Measurements from ENCODE around the gene TRIM65. TPM values are rescaled to one million over a fixed set of nuclear protein-coding genes. Genes with fewer than 3 reads are reported as not detected.

The TRIM65 gene
- total and polyA plus RNA-seq, 2 of the 13 experiments (the other 11 are each of a cell fraction or from before 2014, with no cell fraction given): 10.3 to 22.4 TPM

DNA sequence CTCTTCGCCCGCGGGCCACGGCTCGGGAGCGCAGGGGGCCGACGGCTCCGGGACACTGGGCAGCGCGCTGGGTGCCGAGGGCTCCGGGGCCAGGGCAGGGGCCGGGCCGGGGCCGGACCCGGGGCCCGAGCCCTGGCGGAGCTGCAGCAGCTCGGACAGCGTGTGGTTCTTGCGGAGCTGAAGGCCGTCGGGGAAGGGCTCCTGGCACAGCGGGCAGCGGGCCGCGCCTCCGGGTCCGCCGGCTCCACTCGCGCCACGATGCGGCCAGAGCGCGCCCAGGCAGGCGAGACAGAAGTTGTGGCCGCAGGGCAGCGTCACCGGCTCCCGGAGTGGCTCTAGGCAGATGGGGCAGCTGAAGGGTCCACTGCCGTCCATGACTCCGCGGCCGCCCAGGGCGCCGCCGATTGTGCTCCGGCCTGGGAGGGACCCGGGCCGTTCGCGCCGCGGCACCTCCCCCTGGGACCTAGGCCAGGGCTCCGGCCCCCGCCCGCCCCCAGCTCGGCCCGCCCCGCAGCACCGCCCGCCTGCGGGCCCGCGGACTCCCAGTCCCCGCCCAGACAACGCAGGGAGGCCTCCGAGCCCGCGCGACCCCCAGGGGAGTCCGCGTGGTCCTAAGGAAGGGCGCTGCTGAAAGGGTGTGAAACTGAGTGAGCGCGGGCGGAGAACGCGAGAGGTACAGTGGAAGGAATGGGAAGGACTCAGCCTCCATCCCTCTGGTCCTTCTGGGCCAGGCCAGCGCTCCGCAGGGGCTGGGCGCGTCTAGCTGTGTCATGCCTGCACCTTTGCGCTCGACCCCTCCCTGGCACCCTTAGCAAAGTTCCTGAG is 18.4 kb downstream of the TRIM65 start, which contains the start of gene TRIM47 (continued):
- TF ChIP-seq HNF1A (IDR thresholded peaks at IDR 0.05; ENCODE audit: low read depth) (no peak), HNF1A (CRISPR knock-in tag; IDR thresholded peaks at IDR 0.05; ENCODE audit: borderline replicate concordance) (peak; percentile 60; the same call in 1 of the 2 replicates), MATR3 (CRISPR knock-in tag; IDR thresholded peaks at IDR 0.05) (no peak), LCORL (IDR thresholded peaks at IDR 0.05) (no peak), LCORL (CRISPR knock-in tag; IDR thresholded peaks at IDR 0.05) (peak; percentile 77; the same call in 1 of the 2 replicates), RFXANK (CRISPR knock-in tag; IDR thresholded peaks at IDR 0.05) (peak; percentile 31; the same call in 1 of the 2 replicates), MYC (CRISPR knock-in tag; IDR thresholded peaks at IDR 0.05; ENCODE audit: borderline replicate concordance) (peak; percentile 87), CENPT (CRISPR knock-in tag; IDR thresholded peaks at IDR 0.05; ENCODE audit: low read depth) (no peak), DNMT3B (CRISPR knock-in tag; conservative IDR thresholded peaks at IDR 0.05) (peak; percentile 25; the same call in 1 of the 2 replicates), MXD1 (CRISPR knock-in tag; IDR thresholded peaks at IDR 0.05) (peak; percentile 14; the same call in 1 of the 2 replicates), MXI1 (IDR thresholded peaks at IDR 0.05; ENCODE audit: borderline replicate concordance, low read depth, low read length) (0 out of 3 replicates have a peak, but pooled peaks have one; percentile 17), ZBTB7A (CRISPR knock-in tag; IDR thresholded peaks at IDR 0.05) (peak; percentile 96), ZNF775 (CRISPR knock-in tag; IDR thresholded peaks at IDR 0.05; ENCODE audit: borderline replicate concordance) (0 out of 2 replicates have a peak, but pooled peaks have one; percentile 84), ZNF10 (CRISPR knock-in tag; IDR thresholded peaks at IDR 0.05; ENCODE audit: borderline replicate concordance, low read depth) (no peak), KMT2B (CRISPR knock-in tag; IDR thresholded peaks at IDR 0.05) (peak; percentile 66; the same call in 1 of the 2 replicates), ZNF431 (CRISPR knock-in tag; IDR thresholded peaks at IDR 0.05; ENCODE audit: borderline replicate concordance, low read depth) (no peak; the same call in 1 of the 2 replicates), ZNF577 (CRISPR knock-in tag; IDR thresholded peaks at IDR 0.05; ENCODE audit: borderline replicate concordance, low read depth) (no peak), ZNF251 (CRISPR knock-in tag; IDR thresholded peaks at IDR 0.05) (no peak; the same call in 1 of the 2 replicates), DNMT1 (CRISPR knock-in tag; IDR thresholded peaks at IDR 0.05) (no peak)
- TF ChIP-seq, protein P1, sequence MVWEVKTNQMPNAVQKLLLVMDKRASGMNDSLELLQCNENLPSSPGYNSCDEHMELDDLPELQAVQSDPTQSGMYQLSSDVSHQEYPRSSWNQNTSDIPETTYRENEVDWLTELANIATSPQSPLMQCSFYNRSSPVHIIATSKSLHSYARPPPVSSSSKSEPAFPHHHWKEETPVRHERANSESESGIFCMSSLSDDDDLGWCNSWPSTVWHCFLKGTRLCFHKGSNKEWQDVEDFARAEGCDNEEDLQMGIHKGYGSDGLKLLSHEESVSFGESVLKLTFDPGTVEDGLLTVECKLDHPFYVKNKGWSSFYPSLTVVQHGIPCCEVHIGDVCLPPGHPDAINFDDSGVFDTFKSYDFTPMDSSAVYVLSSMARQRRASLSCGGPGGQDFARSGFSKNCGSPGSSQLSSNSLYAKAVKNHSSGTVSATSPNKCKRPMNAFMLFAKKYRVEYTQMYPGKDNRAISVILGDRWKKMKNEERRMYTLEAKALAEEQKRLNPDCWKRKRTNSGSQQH (CRISPR knock-in tag; IDR thresholded peaks at IDR 0.05; ENCODE audit: low read depth): no peak; the same call in 1 of the 2 replicates
- TF ChIP-seq, protein P2, sequence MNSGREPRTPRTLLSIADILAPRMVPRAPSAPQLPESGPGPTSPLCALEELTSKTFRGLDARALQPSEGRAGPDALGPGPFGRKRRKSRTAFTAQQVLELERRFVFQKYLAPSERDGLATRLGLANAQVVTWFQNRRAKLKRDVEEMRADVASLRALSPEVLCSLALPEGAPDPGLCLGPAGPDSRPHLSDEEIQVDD (CRISPR knock-in tag; IDR thresholded peaks at IDR 0.05; ENCODE audit: borderline replicate concordance): 0 out of 2 replicates have a peak, but pooled peaks have one; percentile 32
- TF ChIP-seq, protein P3, sequence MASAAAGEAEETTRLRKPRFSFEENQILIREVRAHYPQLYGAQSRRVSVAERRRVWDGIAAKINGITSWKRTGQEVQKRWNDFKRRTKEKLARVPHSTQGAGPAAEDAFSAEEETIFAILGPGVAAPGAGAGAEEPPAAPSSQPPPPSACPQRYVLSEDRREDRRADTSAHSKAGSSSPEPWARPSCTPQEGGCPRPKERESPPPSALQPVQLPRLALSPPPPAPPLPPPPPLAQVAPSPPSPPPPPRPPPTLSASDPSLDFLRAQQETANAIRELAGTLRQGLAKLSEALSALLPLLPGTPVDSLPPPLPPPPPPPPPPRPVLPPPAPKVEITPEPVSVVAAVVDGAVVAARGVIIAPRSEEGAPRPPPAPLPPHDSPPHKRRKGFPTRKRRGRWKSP (CRISPR knock-in tag; IDR thresholded peaks at IDR 0.05): peak; percentile 61; the same call in 1 of the 2 replicates

All from HepG2 (cell line).